SK-N-SH treated with all-trans-retinoic acid at 6 μM for 48 hours (cell line): Measurements from ENCODE around the gene CBR1.

Source experiments
- CSDC2 ChIP-seq: fragments of 250-450 bp; sonication (Bioruptor Pico); IDR thresholded peaks from 2 replicates; pipeline ENCODE4 v1.5.0; 2020; ENCODE audit warnings: mild to moderate bottlenecking, moderate library complexity
- SNAI2 ChIP-seq: fragments of 250-450 bp; sonication (Bioruptor Pico); IDR thresholded peaks from 2 replicates; pipeline ENCODE4 v1.5.0; 2020; ENCODE audit warnings: mild to moderate bottlenecking, moderate library complexity
- TOX ChIP-seq: fragments of 250-450 bp; sonication (Bioruptor Pico); IDR thresholded peaks from 2 replicates; pipeline ENCODE4 v1.8.0; 2021; ENCODE audit warnings: mild to moderate bottlenecking, moderate library complexity, borderline replicate concordance
- TSHZ2 ChIP-seq: fragments of 250-450 bp; sonication (Bioruptor Pico); IDR thresholded peaks from 2 replicates; pipeline ENCODE4 v1.5.0; 2020; ENCODE audit warnings: mild to moderate bottlenecking, moderate library complexity

GRCh38 chr21:36096398-36097290 is 26.8 kb downstream of the CBR1 start:
- TF ChIP-seq SNAI2 (no peak), TOX (CRISPR knock-in tag) (no peak), TSHZ2 (CRISPR knock-in tag) (no peak), CSDC2 (CRISPR knock-in tag) (no peak)
